NAMALWA (cell line): ENCODE results near the gene VAV2.

Experiments
- DNase-seq: peaks from one replicate; pipeline ENCODE4 v3.0.0-alpha.2; 2015; ENCODE audit warnings: low spot score

VAV2 gene

DNA sequence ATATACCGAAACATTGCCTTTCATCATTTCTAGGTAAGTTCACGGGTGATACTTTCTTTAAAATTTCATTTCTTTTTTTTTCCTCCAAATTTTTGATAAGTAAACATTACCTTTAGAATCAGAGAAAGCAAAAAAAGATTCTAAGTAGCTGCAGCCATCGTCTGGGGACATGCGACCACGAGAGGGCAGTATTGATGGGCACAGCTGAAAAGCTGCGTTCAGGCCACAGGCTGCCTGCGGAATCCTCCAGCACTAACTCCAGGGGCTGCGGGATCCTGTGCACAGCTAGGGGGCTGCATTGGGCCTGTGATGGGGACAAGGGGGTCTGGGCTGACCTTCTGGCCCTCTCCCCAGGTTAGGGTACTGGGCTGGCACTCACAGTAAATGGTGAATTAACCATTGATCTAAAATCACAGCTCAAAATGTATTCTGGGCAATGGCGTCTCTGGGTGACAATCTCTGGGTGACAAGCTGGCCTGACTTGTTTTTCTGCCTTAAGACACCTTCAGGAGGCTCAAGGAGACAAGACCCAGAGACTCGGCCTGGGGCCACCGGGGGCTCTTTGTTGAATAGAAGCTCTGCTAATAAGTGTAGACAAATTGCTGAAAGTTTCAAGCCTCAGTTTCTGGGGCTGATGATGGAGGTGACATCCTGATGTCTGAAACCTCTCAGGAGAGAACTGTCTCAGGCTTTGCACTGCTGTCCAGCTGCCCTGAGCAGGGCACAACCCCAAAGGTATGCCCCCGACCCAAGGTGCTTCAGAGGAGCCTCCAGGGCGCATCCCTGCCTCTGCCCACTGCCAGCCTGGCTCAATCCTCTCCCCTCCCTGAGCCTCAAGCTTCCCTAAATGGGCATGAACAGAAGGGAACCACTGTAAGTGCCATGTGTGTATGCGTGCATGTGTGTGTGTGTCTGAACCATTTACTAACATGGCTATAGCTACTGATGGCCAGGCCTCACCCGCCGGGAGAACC is 209.7 kb downstream of the VAV2 start:
- DNase-seq = peak; percentile 84

DNA sequence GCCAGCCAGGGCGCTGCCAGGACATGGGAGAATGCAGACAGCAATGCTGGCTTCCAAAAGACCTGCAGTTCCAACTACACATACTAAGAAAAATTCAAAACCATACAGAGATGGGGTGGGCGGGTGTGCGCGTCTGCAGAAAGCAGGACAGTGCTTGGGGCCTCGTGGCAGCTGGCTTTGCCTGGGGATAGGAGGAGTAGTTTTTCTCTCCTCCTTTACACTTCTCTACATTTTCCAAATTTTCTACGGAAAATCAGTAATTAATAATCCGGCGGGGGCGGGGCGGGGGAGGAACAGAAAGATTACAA is 210.3 kb downstream of the VAV2 start:
- DNase-seq = no peak

- DNase-seq = no peak
Observed at GRCh38 chr9:133780962-133781827, 210.9 kb downstream of the VAV2 start.

- no peak for DNase-seq
Observed at GRCh38 chr9:133780404-133780945, 211.6 kb downstream of the VAV2 start.

DNA sequence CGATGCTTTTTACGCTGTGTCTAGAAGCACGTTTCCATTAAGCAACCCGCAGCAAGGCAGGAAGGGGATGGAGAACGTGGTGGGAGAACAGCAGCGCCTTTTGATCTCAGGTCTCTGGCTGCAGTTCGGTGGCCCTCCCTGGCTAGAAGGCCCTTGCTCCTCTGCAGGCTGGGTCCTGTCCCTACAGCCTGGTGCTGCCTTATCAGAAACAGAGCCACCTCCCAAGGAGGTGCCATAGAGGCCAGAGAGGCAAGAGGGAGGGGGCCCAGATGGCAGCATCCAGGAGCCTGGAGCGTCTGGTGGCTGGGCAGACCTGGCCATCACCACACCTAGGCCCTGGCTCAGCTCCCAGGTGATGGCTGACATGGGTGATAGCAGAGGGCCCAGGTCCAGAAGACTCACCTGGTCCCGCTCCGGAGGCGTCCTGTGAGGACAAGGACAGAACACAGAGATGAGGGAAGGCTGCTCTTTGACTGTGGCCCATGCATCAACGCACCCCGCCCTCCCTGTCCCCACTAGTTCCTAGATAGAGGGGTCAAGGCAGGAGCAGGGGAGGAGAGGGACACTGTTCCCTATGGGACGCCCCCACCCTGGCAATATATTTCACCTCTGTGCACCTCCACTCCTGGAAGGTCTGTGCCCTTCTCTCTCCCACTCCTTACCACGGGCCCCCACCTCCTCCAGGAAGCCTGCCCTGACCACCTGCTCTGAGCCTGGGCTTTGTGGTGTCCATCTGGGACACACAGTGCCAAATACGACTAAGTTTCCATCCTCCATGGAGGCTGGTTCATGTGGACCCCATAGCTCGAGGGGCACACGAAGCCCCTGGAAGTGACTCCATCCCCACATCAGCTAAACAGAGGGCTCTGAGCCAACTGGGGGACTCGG is 212.4 kb downstream of the VAV2 start:
- no peak for DNase-seq

GRCh38 chr9:133779081-133779480 is 213.0 kb downstream of the VAV2 start:
- no peak for DNase-seq

DNA sequence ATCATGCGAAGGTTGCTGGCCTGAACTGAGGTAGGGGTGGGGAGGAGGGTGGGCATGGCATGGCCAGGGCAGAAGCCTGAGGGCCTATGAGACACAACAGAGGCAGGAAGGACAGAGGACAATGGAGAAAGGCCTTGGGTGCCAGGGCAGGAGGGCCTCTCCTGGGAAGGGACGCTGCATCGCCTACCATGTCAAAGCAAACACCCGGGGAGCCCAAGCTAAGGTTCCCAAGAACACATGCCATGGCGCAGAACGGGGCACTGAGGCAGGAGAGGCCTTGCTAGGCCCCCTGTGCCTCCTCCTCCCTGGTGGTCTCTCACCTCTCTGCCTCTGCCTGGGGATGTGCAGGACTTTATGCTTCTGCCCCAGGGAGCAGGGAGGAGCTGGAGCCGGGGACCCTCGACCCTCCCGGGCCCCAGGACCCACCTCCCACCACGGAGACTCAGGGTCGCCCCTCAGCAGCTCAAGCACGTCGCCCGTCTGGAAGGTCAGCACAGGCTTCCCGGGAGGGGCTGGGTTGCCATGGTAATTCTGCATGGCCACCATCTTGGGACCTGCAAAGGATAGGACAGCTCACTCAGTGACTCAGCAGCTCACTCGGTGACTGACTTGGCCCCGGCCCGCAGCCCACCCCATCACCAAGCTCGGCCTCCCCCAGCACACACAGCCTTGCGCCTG is 213.6 kb downstream of the VAV2 start:
- DNase-seq = no peak

DNA sequence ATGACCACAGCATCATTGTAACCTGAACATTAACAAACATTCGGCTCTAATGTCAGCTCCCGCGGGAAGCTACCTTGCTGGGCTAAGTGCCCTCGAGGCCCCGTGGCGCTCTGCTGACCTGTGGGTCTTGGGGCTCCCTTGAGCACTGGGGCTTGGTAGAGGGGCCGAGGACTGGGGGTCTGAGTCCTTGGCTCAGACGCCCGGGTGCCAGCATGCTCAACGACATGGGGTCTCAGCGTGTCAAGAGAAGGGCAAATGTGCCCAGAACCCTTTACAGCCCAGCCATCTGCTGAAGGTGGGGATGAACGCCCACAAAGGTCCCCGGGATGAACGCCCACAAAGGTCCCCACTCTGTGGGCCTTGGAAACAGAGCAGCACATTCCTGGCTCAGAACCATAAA is 214.3 kb downstream of the VAV2 start:
- no peak for DNase-seq

GRCh38 chr9:133777068-133777791 is 214.9 kb downstream of the VAV2 start:
- no peak for DNase-seq

GRCh38 chr9:133775951-133776905 is 215.9 kb downstream of the VAV2 start:
- DNase-seq = no peak

GRCh38 chr9:133775291-133775690 is 216.8 kb downstream of the VAV2 start:
- DNase-seq = no peak

DNA sequence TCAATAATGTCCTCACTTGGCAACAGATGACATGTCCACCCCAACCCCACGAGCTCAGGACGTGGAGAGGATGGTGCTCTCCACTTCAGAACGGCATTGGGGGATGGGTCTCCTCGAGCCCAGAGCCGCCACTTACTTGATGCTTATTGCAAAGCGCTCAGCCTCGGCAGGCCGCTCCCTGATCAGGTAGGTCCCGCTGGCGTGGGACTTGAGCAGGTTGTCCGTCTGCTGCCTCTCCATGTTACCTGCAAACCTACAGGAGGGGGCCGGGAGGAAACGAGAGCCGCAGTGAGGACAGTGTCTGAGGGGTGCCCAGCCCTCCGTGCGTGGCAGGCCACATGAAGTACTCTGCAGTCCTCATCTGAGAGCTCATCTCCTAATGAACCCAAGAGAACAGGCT is 217.3 kb downstream of the VAV2 start:
- DNase-seq = no peak

DNA sequence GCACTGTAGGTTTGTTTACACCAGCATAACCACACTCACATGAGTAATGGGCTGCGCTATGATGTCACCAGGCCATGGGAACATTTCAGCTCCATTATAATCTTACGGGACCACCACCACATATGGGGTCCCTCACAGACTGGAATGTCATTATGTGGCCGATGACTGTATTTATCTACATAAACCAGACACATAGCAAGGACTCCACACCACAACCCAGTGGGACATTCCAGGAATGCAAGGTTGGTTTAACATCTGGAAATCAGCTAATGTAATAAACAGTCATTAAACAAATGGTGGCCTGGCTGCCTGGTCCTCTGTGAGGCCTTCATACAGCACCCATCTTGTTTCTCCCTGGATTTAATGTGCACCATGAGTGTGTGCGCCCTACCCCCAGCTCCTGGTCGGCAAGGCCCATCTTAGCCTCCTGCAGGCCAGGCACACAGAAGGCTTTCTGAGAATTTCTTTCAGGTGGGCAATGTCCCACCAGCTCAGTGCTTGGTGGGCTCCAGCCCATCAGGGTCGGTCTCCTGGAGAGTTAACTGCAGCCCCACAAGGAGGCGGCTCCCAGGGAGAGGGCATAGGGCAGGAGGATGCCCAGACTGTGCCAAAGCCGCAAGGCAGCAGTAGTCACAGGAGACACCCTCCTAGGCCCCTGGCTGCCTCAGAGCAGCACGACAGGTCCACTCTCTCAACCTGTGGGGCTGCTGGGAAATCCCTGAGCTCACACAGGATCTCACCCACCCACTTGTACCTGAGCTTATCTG is 218.1 kb downstream of the VAV2 start:
- no peak for DNase-seq

DNA sequence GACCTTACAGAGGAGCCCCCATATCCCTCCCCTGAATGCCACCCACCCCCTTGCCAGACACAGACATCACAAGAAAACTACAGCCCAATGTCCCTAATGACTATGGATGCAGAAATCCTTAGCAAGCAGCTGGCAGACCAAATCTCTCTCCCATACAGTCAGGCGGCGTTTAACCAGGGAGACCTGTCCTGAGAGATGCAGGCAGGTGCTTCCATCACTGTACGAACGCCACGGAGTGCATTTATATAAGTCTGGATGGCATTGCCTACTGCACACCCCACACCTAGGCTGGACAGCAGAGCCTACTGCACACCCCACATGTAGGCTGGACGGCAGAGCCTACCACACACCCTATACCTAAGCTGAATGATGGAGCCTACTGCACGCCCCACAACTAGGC is 219.5 kb downstream of the VAV2 start:
- DNase-seq = no peak

GRCh38 chr9:133771486-133772482 is 220.3 kb downstream of the VAV2 start:
- no peak for DNase-seq

DNA sequence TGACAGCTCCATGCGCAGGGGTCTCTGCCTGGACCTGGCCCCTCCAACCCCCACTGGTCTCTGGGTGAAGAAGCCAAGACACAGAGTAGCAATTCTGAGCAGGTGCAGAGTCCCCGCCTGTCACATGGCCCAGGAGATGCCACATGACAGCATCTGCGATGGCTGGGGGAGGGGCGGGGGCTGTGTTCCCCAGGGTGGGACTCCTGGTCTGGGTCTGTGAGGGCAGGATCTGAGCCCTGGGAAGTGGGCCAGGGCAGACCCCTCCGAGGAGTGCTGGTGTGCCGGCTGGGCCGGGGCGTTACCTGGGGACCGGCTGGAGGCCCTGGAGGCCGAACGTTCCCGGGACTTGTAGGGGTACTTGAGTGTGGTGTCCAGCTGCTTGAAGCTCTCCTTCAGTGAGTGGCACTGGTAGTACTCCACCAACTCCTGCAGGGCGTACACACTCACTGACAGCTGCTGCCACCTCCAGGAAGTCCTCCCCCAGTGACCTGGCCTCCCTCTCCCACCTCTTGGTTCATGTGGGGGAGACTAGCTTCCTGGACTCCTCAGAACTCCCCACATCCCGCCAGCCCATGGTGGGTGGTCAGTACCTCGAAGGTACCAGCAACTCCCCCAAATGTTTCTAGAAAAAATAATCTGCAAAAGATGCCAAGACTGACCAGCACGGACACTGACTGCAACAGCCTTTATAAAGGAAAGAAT is 221.9 kb downstream of the VAV2 start:
- DNase-seq = no peak
